Activated CD4-positive, CD25-positive, alpha-beta regulatory T cell (primary cell): ENCODE data around the gene FASTKD1.
"Not testable (repeated sequence)": the region's sequence is repeated elsewhere in the genome, so short reads cannot be mapped to it uniquely, and the experiment has no call there.

Experiments used
- DNase-seq, 4 experiments: peaks; one replicate each; lab custom pipeline; 2025; lab: John Stamatoyannopoulos, UW

FASTKD1 gene

DNA sequence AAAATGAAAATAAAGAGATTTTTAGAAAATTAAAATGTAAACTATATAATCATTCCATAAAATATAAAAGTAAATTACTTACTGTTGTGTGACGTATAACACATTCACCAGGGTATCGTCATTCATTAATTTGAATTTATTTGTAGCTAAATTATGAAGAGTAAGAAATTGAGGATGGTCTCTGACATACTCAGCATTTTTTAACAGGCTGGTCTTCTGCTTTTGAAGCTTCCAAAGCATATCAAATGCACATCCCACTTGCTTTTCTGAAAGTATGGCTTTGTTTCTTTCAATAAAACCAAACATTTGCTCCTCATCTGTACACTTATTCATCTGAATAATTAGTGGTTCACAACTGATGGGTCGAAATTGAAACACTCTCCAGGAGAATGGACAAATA is 2.1 kb downstream of the FASTKD1 start:
- no peak for DNase-seq

DNA sequence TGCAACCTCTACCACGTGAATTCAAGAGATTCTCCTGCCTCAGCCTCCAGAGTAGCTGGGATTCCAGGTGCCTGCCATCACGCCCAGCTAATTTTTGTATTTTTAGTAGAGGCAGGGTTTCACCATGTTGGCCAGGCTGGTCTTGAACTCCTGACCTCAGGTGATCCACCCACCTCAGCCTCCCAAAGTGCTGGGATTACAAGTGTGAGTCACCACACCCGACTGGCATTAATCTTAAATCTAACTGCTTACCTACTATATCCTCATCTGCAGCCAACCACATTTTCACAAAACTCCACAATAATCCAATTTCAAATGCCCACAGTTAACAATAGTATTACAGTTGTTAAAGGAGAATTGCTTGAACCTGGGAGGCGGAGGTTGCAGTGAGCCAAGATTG is 2.9 kb downstream of the FASTKD1 start:
- DNase-seq = not testable (repeated sequence)

DNA sequence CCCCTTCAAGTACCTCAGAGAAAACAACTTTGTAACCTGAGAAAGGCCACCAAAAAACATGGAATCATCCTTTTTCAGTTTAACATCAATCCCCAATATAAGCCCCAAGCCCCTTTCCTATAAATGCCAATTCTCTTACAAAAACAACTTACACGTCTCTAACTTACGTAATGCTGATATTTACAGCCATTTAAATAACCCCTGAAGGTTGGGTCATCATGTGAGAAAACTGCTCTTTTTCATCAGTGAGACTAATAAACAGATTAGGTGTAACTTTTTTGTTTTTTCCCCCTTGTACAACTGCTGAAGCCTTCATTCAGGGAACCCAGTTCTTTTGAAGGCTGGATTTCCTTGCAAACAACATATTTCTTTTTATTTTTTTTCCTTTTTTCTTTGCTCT is 3.7 kb downstream of the FASTKD1 start:
- no peak for DNase-seq

DNA sequence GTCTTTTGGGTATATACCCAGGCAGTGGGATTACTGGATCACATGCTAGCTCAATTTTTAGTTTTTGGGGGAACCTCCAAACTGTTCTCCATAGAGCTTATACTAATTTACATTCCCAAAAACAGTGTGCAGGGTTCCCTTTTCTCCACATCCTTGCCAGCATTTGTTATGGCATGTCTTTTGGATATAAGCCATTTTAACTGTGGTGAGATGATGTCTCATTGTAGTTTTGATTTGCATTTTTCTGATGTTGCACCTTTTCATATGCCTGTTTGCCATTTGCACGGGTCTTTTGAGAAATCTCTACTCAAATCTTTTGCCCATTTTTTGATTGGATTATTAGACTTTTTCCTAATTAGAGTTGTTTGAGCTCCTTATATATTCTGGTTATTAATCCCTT is 8.0 kb downstream of the FASTKD1 start:
- no peak for DNase-seq

DNA sequence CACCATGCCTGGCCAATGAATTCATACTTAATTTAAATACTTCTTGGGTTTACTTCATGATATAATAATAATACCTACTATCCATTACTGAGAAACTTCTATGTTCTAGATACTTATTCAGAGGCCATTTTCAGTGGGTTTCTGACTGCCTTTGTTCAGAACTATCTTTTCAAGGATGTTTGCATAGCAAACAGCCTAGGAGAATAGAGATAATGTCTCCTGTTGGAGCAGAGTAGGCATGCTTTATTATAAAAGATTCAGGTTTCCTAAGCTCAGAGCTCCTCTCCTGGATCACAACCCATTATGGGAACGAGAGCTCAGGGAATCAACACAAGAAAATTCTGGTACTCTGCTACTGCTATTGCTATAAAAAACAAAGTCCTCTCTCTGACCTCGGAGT is 11.1 kb downstream of the FASTKD1 start:
- no peak for DNase-seq

DNA sequence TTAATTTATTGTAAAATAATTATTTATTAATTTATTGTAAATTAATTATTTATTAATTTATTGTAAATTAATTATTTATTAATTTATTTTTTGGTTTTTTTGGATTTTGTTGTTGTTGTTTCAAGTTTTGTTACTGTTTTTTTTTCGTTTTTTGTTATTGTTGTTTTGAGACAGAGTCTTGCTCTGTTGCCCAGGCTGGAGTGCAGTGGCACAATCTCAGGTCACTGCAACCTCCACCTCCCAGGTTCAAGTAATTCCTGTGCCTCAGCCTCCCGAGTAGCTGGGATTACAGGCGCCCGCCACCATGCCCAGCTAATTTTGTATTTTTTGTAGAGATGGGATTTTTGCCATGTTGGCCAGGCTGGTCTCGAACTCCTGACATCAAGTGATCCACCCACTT is 11.6 kb downstream of the FASTKD1 start:
- DNase-seq = not testable (repeated sequence)

DNA sequence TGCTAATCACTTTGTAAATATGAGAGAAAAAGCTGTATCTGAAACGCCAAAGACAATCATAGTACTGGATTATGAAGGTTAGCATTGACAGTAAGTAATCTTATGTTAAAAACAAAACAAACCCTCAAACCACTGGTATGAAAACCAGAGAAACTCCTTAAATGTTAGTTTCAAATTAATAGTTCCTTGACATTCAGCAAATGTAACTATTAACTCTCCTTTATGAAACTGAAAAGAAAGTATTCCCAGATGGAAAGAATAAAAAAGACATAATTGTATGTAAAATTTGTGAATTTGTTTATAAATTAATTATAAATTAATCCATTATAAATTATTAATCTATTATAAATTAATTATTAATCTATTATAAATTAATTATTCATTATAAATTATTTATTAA is 12.3 kb downstream of the FASTKD1 start:
- no peak for DNase-seq

DNA sequence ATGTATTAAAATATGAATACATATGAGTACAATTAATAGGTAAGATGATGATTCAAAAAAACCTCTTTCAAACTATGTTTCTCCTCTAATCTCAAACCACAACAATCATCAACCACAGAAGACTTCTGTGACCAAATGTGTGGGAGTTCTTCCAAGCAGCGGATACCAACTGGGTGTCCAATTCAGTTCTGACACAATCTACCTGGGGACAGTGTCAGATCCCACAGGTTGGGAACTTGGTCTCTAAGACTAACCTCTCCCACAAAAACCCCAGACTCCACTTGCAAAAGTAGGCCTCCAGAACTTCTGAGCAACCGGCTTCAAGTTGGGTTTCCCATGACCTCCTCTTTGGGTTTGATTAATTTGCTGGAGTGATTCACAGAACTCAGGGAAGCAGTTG is 26.9 kb downstream of the FASTKD1 start:
- no peak for DNase-seq

DNA sequence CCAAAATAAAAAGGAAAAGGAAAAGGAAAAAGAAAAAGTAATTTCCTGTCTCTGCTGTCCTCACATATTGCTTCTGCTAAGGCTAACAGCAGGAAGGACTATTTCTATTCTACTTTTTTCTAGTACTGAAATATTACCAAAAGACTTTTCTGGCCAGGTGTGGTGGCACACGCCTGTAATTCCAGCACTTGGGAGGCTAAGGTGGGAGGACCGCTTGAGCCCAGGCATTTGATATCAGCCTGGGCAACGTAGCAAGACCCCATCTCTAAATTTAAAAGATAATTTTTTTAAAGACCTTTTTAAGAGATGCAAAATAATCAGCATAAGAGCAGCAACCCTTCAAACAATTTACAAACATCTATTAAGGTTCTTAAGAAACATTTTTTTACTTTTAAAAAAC is 31.2 kb downstream of the FASTKD1 start:
- no peak for DNase-seq

DNA sequence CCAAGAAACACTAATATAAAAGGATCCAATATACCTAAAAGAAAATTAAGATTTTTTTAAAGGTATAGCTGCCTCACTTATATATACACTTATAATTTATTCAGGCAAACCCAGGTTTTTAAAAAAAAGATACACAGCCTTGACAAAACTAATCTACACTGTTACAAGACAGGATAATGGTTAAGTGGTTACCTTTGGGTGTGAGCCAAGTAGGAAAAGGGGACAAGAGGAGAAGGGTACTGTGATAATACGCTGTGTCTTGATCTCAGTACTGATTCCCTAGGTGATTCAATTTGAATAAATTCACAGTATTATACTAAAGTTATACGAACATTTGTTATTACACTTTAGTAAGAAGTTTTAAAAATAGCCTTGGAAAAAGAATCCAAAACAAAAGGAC is 33.5 kb downstream of the FASTKD1 start:
- no peak for DNase-seq

DNA sequence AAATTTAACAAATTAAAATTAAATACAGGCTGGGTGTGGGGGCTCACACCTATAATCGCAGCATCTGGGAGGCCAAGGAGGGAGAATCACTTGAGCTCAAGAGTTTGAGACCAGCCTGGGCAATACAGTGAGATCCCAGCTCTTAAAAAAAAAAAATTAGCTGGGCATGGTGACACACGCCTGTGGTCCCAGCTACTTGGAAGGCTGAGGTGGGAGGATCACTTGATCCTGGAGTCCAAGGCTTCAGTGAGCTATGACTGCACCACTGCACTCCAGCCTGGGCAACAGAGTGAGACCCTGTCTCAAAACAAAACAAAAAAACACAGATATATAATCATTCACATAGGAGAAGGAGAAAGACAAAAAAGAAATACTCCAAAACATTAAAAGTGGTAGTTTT is 34.2 kb downstream of the FASTKD1 start:
- DNase-seq = not testable (repeated sequence)

DNA sequence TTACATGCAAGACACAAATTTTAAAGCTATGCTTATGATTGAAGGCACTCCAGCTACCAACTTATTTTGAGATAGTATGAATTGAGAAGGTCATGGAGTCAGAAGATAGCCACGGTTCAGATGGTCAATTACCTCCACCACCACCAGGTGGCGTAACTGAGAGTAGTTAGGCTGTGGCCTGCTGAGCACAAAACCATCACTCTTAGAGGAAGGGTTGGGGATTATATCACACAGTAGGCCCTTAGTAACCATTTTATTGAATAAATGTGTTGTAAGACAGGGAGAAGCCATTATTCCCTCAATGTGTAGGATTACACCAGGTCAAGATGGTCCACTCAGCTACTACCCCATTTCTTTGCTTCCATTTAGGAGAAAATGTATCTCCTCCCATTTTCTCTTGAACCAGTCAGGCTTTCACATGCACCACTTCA is 45.4 kb downstream of the FASTKD1 start:
- DNase-seq = peak; percentile 54 to 65 (median 58)

DNA sequence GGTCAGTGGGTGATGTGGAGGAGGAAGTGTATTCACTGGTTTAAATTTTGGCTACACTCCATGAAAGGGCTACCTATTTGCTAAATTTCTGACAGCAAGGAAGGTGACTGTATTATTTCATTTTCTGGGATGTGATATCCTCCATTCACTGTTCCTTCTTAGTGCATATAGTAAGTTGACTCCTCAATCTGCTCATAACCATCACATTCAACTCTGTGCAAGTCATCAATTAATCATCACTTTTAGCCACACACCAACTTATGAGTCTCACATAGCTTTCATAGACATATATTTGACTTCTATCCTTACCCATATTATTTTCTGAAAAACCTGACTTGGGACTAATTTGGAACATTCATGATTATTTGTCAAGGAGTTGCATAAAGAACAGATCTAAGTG is 47.2 kb downstream of the FASTKD1 start:
- no peak for DNase-seq

DNA sequence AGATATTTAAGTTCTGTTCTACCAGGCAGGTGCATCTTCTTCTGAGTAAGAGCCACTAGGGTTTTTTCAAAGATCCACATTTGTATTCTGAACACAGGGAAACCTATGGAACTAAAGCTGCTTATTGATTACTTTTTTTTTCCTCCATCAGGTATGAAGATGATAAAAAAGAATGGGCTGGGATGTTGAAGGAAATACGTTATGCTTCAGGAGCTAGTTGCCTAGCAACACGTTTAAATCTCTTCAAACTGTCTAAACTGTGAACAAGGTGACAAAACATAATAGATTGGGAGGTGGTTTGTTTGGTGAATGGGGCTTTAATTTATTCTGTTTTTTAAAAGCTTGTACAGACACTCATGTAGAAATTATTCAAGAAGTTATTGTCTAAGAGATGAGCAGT is 48.2 kb downstream of the FASTKD1 start:
- DNase-seq = no peak

DNA sequence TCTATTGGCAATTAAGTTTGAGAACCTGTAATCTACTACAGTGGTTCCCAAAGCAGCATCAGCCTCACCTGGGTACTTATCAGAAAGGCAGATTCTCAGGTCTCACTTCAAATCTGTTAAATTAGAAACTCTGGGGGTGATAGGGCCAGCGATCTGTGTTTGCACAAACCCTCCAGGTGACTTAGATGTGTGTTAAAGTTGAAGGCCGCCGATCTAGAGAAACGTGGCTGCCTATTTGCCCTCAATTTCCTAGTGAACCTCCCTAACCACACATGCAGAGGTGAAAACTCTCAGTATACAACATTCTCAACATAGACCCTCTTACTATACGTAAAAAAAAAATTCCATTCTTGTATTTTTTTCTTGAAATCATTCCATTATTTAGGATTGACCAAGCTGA is 50.0 kb downstream of the FASTKD1 start:
- DNase-seq = no peak

DNA sequence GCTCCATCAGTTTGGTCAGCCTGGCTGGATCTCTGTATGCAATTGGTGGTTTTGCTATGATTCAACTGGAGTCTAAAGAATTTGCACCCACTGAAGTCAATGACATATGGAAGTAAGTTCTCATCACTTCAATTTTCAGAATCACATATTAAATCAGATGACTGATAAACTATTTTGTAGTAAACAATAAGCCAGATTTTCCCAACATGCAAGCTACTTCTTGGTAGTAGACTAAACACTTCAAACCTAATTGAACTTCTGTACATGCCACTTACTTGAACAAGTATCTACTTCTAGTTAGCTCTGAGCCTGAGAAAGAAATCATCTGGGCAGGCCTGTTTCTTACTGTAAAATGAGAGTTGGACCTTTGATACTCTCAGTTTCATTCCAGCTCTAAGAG is 52.8 kb downstream of the FASTKD1 start:
- no peak for DNase-seq

DNA sequence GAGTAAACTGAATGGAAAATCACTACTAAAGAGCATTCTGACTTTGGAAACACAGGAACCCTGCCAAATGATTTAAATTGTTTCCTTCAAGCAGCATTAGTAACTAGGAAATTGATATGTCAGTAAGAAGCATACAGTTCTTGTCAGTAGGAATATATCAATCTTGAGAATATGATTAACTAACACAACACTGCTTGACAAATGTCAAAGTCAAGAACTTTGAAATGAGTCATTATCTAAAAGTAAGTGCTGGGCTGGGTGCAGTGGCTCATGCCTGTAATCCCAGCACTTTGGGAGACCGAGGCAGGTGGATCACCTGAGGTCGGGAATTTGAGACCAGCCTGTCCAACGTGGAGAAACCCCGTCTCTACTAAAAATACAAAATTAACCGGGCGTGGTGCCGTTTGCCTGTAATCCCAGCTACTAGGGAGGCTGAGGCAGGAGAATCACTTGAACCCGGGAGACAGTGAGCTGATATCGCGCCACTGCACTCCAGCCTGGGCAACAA is 57.1 kb downstream of the FASTKD1 start:
- not testable (repeated sequence) for DNase-seq

DNA sequence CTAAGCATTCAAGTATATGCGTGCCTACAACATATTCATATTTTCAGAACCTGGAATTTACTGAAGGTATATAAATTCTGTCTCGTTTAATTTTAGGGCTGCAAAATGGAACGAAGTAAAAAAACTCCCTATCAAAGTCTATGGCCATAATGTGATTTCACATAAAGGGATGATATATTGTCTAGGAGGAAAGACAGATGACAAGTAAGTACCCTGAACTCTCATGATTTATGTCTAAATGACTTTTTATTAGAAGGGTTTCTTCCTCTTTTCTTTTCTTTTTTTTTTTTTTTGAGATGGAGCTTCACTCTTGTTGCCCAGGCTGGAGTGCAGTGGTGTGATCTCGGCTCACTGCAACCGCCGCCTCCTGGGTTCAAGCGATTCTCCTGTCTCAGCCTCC is 58.9 kb downstream of the FASTKD1 start:
- not testable (repeated sequence) for DNase-seq

DNA sequence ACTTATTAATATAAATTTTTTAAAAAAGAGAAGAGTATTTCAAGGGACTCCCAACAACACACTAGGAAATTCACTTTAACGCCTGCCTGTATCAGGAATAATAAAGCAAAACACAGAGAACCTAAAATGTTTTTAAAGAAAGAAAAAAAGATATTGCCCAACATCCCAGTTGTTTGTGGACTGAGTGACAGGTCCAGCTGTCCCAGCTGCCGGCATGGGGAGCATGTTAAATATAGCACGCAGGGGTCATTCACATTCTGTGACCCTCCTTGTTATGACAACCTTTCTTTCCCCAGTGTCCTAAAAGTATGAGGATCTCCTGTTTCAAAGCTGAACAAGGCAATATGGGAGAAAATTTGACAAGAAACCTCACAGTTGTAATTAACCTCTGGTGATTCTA is 59.7 kb downstream of the FASTKD1 start:
- DNase-seq = no peak

DNA sequence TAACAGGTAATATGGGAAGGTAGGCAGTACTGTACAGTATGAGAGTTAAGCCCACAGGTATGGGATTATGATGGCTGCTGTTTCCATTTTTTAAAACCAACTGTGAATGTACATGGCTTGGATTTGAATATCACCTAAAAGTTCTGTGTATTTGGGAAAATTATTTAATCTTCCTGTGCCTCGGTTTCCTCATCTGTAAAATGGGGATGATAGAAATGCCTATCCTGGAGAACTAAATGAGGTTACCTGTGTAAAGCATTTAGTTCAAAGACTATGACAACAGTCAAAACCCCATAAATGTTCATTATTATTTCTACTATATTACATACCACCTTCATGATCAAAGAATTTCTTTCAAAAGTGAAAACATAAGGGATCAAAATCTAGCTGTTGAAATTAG is 60.6 kb downstream of the FASTKD1 start:
- DNase-seq = no peak

DNA sequence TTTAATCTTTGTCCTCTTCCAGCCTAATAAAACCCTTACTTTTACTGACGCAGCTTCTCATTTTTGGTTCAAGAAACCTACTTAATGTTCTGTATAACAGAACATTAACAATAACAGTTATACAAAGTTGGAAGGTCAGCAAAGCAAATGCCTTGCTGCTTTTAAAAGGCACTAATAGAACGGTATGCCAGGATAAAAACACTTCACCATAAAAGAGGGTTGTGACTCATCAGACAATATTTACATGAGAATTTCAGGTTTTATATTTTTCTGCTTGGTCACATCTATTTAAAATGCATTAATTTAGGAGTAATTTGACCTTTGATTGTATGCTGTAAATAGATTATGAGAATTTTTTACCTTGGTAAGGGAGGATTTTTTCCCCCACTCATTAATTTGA is 61.1 kb downstream of the FASTKD1 start:
- DNase-seq = no peak

DNA sequence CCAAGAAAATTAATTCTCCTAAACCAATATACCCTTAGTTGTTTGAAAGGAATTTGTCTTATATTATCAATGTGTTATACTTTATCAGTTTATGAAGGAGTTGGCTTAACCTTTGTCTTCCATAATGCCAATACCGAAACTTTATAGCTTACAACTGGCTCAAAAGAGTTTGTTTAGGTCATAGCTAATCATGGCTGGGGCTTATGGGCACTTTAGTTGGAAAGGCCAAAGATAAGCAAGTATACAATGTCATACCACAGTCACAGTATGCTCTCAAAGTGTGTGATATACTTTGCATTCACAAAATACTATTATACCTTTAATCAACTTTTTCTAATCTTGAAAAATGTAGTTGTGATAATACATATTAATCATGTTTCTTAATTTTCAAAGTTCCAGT is 61.8 kb downstream of the FASTKD1 start:
- no peak for DNase-seq

DNA sequence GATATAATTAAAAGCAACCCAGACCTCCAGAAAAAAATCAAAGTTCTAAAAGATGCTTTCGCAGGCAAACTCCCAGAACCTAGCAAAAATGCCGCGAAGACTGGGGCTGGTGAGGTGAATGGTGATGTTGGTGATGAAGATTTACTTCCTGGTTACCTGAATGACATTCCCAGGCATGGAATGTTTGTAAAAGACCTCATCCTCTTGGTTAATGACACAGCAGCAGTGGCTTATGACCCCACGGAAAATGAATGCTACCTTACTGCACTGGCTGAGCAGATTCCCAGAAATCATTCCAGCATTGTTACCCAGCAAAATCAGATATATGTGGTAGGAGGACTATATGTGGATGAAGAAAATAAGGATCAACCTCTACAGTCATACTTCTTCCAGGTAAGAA is 63.2 kb downstream of the FASTKD1 start:
- DNase-seq = no peak

DNA sequence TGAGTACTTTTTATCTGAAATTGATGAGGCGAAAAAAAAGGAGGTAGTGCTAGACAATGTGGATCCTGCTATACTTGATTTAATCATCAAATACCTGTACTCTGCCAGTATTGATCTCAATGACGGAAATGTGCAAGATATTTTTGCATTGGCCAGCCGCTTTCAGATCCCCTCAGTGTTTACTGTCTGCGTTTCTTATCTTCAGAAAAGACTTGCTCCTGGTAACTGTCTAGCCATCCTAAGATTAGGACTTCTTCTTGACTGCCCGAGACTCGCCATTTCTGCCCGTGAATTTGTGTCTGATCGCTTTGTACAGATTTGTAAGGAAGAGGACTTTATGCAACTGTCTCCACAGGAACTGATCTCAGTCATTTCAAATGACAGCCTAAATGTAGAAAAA is 63.7 kb downstream of the FASTKD1 start:
- no peak for DNase-seq

DNA sequence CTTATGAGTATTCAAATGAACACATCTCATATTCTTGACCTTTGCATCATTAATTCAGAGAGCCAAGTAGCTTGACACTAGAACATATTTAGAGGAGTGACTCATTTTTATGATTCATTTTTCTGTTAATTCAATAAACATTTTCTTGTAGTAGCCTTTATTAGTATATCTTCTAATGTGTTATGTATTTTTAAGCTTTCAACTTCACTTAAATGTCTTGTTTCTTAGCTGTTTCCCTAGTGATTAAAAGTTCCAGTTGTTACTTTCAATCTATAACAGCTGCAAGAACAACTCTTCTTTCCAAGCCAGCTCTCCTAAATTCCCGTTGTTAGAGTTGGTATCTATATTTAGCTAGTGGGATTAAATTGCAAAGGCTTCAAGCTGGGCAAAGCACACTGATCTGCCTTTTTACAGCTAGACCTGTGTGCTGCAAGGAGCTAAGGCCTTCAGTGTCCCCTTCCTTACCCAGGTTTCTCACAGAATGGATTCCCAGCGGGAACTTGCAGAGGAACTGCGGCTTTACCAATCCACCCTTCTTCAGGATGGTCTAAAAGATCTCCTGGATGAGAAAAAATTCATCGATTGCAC is 64.3 kb downstream of the FASTKD1 start, which contains the start of gene KLHL41:
KLHL41 (plus strand) TSS at position 405 of the 588 bp plus-strand sequence; CDS start at position 482, 77 bp downstream.
- DNase-seq = no peak
